Esophagus squamous epithelium (tissue), 5 donors: ENCODE data around the gene LHX1. TPM values are rescaled to one million over a fixed set of nuclear protein-coding genes. Genes with fewer than 3 reads are reported as not detected.

Experiments used
- DNase-seq: peaks from one replicate; lab custom pipeline; 2025; lab: John Stamatoyannopoulos, UW
- H3K27ac ChIP-seq, 4 donors: fragments of 200-600 bp; sonication (generic); one replicate each; pipeline ENCODE4 v1.5.1; 2016 to 2019; ENCODE audit warnings: mild to moderate bottlenecking in 1 of 4
- H3K27me3 ChIP-seq, 4 donors: fragments of 200-600 bp; sonication (generic); 1 replicate in 3 of 4; 2 replicates in 1 of 4; pipeline versions ENCODE4 v1.5.1 to v1.6.0; 2017 to 2021; ENCODE audit warnings: antibody characterized with exemption in 1 of 4
- H3K36me3 ChIP-seq, 3 donors: fragments of 200-600 bp; sonication (generic); one replicate each; pipeline ENCODE4 v1.5.1; 2016 to 2019
- H3K4me1 ChIP-seq, 3 donors: fragments of 200-600 bp; sonication (generic); one replicate each; pipeline ENCODE4 v1.5.1; 2017 to 2019
- H3K4me3 ChIP-seq, 4 donors: fragments of 200-600 bp; sonication (generic); 1 replicate in 3 of 4; 2 replicates in 1 of 4; pipeline ENCODE4 v1.5.1; 2016 to 2019; ENCODE audit warnings: mild to moderate bottlenecking in 2 of 4, moderate library complexity in 1 of 4
- H3K9me3 ChIP-seq, 3 donors: fragments of 200-600 bp; sonication (generic); one replicate each; pipeline ENCODE4 v1.5.1; 2016 to 2019
- POLR2A ChIP-seq, 4 donors: fragments of 450-650 bp; IDR thresholded peaks; one replicate each; pipeline ENCODE4 v1.6.1; 2017; ENCODE audit warnings: antibody characterized with exemption in 4 of 4, mild to moderate bottlenecking in 4 of 4, moderate library complexity in 3 of 4
- WGBS, 2 donors: methylation state at CpG; one replicate each; pipeline ENCODE4 v1.1.5; 2018; 5-methylcytosine and 5-hydroxymethylcytosine counted together
- intact Hi-C: fragments of 100-400 bp; cut with DNase I; formaldehyde crosslinking; loops from one replicate; pipeline ENCODE4 v1.15.0; 2022
- total RNA-seq, 4 donors: library from RNA; depleted of rRNA; stranded (reverse); fragments of >200 nt; gene quantifications; one replicate each; pipeline ENCODE4 v1.1.0, GENCODE V29; 2016
- TF ChIP-seq, protein P1 (sequence below), 6 experiments: fragments of 450-650 bp in 4 of 6; fragments of 200-600 bp in 2 of 6; sonication (generic) in 2 of 6; IDR thresholded peaks; one replicate each; pipeline ENCODE4 v1.5.1; 2016 to 2019; ENCODE audit warnings: antibody characterized with exemption in 6 of 6, mild to moderate bottlenecking in 4 of 6, moderate library complexity in 4 of 6
- donor health status: DM: yes; HTN: yes; CAD: no.

The LHX1 gene
- total RNA-seq, 4 donors from 2014 or later: not detected

DNA sequence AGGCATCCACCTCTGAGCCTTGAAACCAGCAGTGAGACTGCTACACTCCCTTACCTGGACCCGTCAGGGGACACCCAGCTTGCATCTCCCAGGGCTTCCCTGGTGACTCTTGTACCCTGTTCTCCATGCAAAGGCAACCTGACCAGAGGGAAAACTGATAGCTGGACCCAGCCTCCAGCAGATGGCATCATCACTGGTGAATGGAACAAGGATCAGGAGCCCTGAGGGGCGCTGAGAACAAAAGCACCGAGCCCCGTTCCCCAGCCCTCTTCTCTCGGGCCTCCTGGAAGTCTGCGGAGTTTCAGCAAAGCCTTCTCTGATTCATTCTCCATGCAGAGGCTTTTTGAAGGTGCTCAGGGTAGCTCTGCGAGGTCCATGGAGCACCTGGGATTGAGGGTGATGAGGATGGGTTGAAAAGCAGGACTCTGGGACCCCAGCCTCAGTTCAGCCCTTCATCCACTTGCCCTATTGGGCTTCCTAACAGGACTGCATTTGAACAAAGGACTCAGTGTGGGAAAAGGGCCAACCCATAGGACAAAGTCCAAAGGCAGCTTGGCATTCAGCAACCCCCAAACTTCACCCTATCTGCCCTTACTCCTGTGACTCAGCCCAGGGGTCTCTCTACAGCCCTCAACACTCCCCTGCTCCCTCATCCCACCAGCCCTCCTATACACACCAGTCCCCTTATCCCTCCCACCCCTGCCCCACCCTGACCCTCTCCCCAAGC lies 45.0 kb upstream of the LHX1 start:
- Histone ChIP-seq H3K4me1 (no peaks in the 10 kb centered on the region), H3K27me3 (peaks cover 0 to 82% (median 2%) of the 10 kb centered on the region in 4 donors), H3K4me3 (no peak overlapping the region), H3K36me3 (no peaks in the 10 kb centered on the region), H3K9me3 (no peaks in the 10 kb centered on the region), H3K27ac (no peak overlapping the region)
- WGBS, 2 donors: 84% methylated on average over 6 of the region's 7 CpGs; no CpG with 5 or more reads in 1 of the 2 donors
- intact Hi-C loops: no loop called here
- DNase-seq: no peak
- no peak for TF ChIP-seq POLR2A (IDR thresholded peaks at IDR 0.05)
- TF ChIP-seq, protein P1, sequence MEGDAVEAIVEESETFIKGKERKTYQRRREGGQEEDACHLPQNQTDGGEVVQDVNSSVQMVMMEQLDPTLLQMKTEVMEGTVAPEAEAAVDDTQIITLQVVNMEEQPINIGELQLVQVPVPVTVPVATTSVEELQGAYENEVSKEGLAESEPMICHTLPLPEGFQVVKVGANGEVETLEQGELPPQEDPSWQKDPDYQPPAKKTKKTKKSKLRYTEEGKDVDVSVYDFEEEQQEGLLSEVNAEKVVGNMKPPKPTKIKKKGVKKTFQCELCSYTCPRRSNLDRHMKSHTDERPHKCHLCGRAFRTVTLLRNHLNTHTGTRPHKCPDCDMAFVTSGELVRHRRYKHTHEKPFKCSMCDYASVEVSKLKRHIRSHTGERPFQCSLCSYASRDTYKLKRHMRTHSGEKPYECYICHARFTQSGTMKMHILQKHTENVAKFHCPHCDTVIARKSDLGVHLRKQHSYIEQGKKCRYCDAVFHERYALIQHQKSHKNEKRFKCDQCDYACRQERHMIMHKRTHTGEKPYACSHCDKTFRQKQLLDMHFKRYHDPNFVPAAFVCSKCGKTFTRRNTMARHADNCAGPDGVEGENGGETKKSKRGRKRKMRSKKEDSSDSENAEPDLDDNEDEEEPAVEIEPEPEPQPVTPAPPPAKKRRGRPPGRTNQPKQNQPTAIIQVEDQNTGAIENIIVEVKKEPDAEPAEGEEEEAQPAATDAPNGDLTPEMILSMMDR (IDR thresholded peaks at IDR 0.05): no peak

DNA sequence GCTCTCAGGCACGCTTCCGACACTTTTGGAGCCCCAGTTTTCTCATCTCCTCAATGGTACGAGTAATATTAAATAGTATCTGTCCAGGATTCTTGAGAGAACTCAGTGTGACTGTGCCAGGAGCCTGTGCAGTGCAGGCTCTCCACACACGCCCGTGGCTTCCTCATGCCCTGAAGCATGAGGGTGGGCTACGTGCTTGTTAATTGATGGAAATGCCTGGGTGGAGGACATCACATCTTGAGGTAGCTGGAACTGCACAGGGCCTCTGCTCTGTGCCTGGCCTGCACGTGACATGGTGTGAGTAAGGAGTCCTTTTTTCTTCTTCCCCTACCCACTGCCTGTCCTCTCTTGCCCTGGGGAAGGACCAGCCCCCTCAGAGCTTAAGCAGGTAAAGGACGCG lies 43.1 kb upstream of the LHX1 start:
- H3K27me3 ChIP-seq: peaks cover 0 to 70% (median 2%) of the 10 kb centered on the region in 4 donors

DNA sequence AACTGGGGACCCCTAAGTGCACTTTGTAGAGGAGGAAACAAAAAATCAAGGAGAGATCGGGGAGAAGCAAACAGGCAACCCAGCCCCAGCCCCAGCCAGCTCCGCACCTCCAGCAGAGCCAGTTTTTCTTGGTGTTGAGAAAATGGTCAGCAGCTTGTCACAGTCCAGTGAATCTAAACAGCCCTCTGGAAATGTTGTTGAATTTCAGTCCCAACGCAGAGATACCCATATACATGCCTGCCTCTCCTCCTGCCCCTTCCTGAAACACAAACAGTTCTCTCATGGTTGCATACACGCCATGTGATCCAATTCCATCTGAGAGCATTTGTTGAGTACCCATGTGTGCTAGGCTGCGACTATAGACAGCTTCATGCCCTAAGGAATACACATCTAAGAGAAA lies 42.4 kb upstream of the LHX1 start:
- no peak for DNase-seq
- H3K27me3 ChIP-seq: peaks cover 0 to 72% (median 0%) of the 10 kb centered on the region in 4 donors
- no peaks in the 10 kb centered on the region for H3K9me3 ChIP-seq
- 74 to 88% methylated on average over 4 to 5 of the region's 5 CpGs for WGBS, 2 donors
- H3K36me3 ChIP-seq: no peaks in the 10 kb centered on the region
- H3K4me1 ChIP-seq: no peaks in the 10 kb centered on the region
- H3K4me3 ChIP-seq: no peak overlapping the region
- TF ChIP-seq, protein P1 (IDR thresholded peaks at IDR 0.05): no peak
- no peak for TF ChIP-seq POLR2A (IDR thresholded peaks at IDR 0.05)
- no peak overlapping the region for H3K27ac ChIP-seq
- intact Hi-C loops: no loop called here

More for the DNA sequence above, 43.1 kb upstream of the LHX1 start:
- no peaks in the 10 kb centered on the region for H3K9me3 ChIP-seq
- intact Hi-C loops: no loop called here
- H3K4me1 ChIP-seq: no peaks in the 10 kb centered on the region
- H3K27ac ChIP-seq: no peak overlapping the region
- H3K36me3 ChIP-seq: no peaks in the 10 kb centered on the region
- H3K4me3 ChIP-seq: no peak overlapping the region
- WGBS, 2 donors: 85 to 93% methylated on average over 6 to 9 of the region's 9 CpGs
- TF ChIP-seq, protein P1 (IDR thresholded peaks at IDR 0.05): no peak
- TF ChIP-seq POLR2A (IDR thresholded peaks at IDR 0.05): no peak
- no peak for DNase-seq

DNA sequence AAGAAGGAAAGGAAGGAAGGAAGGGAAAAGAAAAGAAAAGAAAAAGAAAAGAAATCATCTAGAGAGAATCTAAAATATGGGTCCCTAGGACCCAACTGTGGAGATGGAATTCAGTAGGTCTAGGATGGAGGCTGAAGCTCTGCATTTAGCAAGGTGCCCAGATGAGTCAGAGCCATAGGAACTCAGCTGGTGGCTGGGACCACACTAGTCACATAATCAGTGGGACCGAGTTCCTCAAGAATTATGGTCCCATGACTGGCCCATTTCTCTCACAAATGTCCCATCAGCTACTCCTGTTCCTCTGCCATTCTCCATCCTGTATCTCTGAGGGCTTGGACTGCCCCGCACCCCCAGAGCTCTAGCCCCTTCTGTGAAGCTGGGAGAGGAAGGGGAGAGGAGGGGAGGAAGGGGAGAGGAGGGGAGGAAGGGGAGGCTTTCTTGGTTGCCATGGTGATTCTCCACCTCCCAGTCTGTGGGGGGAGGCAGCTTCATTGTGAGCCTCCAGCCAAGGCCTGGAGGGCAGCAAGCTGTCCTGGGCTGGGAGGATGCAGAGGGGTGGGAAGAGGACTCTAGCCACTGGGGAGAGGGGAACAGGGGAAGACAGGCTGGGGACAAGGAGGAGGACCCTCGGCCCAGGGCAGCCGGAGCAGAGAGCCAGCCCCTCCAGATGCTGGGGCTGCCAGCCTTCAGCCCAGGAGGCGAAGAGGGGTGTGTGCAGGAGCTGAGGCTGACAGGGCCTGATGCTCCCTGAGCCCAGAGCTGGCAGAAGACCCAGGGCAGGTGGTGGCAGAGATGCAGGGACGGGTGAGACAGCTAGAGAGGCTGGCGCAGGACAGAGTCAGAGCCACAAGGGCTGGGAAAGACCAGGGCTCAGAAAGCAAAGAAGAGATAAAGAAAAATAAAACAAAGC lies 37.8 kb upstream of the LHX1 start:
- Histone ChIP-seq H3K4me3 (no peak overlapping the region), H3K9me3 (no peaks in the 10 kb centered on the region), H3K36me3 (no peaks in the 10 kb centered on the region), H3K4me1 (no peaks in the 10 kb centered on the region), H3K27me3 (peaks cover 0 to 75% (median 0%) of the 10 kb centered on the region in 4 donors), H3K27ac (no peak overlapping the region)
- no peak for TF ChIP-seq POLR2A (IDR thresholded peaks at IDR 0.05)
- TF ChIP-seq, protein P1 (IDR thresholded peaks at IDR 0.05): no peak
- intact Hi-C loops: no loop called here
- no peak for DNase-seq
- WGBS, 2 donors: 59 to 66% methylated on average over 5 to 6 of the region's 7 CpGs

DNA sequence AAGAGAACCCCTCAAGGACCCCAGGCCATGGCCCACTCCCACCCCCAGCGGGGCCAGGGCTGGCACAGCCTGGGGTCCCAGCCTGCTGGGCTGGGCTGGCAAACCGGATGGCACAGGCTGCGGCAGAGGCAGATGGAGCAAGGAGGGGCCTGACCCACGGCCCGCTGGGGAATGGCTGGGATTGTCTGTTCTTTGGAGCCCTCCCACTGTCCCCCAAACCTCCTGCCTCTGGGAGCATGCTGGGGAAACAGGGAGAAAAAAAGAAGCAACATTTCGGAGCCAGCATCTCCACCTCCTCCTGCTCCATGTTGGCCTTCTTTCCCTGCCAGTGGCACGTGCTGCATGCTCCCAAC lies 37.1 kb upstream of the LHX1 start:
- TF ChIP-seq, protein P1 (IDR thresholded peaks at IDR 0.05): no peak
- TF ChIP-seq POLR2A (IDR thresholded peaks at IDR 0.05): no peak
- Histone ChIP-seq H3K27ac (no peak overlapping the region), H3K4me3 (no peak overlapping the region), H3K36me3 (no peaks in the 10 kb centered on the region), H3K4me1 (no peaks in the 10 kb centered on the region), H3K9me3 (no peaks in the 10 kb centered on the region), H3K27me3 (peaks cover 0 to 69% (median 0%) of the 10 kb centered on the region in 4 donors)
- 78 to 86% methylated on average over 3 to 6 of the region's 7 CpGs for WGBS, 2 donors
- intact Hi-C loops: no loop called here
- no peak for DNase-seq
